ENCODE results near the gene IFFO2. TPM values are rescaled to one million over a fixed set of nuclear protein-coding genes. Genes with fewer than 3 reads are reported as not detected.

Gene IFFO2
- total and polyA plus RNA-seq, 2 donors: 5.1 to 22.6 TPM

DNA sequence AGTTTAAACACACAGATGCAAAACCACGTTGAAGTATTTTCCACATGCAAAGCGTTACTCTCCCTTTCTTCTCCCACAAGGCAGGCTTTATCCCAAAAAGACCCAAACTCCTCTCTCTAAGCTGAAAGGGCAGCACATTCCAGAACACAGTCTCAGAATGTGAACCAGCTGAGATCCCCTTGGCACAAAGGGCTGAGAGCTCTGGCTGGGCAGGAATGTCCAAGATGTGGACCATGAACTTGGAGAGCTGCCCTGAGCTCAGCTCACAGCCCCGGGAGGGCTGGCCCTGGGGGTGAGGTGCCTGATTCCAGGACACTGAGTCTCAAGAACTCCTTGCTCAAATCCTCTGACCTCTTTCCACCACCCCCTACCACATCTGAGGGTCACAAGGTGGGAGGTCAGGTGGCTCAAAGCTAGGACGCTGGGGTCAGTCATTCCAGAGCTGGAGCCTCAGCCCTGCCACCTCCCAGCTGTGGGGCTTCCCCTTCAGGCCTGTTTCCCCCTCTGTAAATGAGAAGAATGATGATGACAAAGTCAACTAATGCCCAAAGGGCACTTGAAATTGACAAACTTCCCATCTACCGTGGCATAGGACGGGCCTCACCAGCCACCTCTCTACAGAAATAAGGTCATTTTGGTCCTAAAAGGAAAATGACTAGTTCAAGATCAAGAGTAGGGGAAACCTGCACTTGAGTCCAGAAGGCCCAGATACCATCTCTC, 65.6 kb downstream of the IFFO2 start:
- no peaks in the 10 kb centered on the region for H3K27me3 ChIP-seq (ENCODE audit: control insufficient read depth in 2 of 2, insufficient read depth in 1 of 2, low read length in 1 of 2)
- H3K36me3 ChIP-seq (ENCODE audit: control insufficient read depth in 2 of 2, insufficient read depth in 2 of 2, low read length in 1 of 2): peaks cover 0 to 3% of the 10 kb centered on the region in 2 donors
- no peak for DNase-seq (ENCODE audit: low read depth in 6 of 9, low spot score in 9 of 9)
- H3K4me1 ChIP-seq (ENCODE audit: control insufficient read depth in 2 of 2, insufficient read depth in 2 of 2, low read length in 2 of 2): no peaks in the 10 kb centered on the region
- 89% methylated on average over 6 of the region's 6 CpGs for WGBS
- no peaks in the 10 kb centered on the region for H3K9me3 ChIP-seq (ENCODE audit: control insufficient read depth in 2 of 2, insufficient read depth in 1 of 2, low read length in 1 of 2)
- no peak overlapping the region for H3K4me3 ChIP-seq (ENCODE audit: low read length in 2 of 2)
- no peak overlapping the region for H3K27ac ChIP-seq (ENCODE audit: low read depth in 1 of 2, low read length in 1 of 2)

DNA sequence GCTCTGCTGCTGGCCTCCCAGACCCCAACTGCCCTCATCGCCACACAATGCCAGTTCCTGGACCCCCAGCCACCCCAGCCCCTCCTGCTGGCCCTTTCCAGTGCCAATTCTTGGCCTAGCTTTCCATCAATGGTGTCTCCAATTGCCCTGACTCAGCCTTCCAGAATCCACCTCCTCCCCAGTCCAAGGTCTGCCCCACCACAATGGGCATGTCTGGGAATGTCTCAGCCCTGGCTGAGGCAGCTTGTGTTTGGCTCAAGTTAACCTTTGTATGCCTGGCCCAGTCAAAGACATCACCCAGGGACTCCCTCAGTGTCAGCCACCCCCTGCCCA, 70.5 kb downstream of the IFFO2 start:
- H3K4me1 ChIP-seq (ENCODE audit: control insufficient read depth in 2 of 2, insufficient read depth in 2 of 2, low read length in 2 of 2): no peaks in the 10 kb centered on the region
- DNase-seq (ENCODE audit: low read depth in 6 of 9, low spot score in 9 of 9): no peak
- peaks cover 0 to 10% of the 10 kb centered on the region in 2 donors for H3K36me3 ChIP-seq (ENCODE audit: control insufficient read depth in 2 of 2, insufficient read depth in 2 of 2, low read length in 1 of 2)
- H3K4me3 ChIP-seq (ENCODE audit: low read length in 2 of 2): no peak overlapping the region
- no peak overlapping the region for H3K27ac ChIP-seq (ENCODE audit: low read depth in 1 of 2, low read length in 1 of 2)
- H3K27me3 ChIP-seq (ENCODE audit: control insufficient read depth in 2 of 2, insufficient read depth in 1 of 2, low read length in 1 of 2): no peaks in the 10 kb centered on the region
- WGBS: 97% methylated on average over 1 of the region's 1 CpG
- no peaks in the 10 kb centered on the region for H3K9me3 ChIP-seq (ENCODE audit: control insufficient read depth in 2 of 2, insufficient read depth in 1 of 2, low read length in 1 of 2)

DNA sequence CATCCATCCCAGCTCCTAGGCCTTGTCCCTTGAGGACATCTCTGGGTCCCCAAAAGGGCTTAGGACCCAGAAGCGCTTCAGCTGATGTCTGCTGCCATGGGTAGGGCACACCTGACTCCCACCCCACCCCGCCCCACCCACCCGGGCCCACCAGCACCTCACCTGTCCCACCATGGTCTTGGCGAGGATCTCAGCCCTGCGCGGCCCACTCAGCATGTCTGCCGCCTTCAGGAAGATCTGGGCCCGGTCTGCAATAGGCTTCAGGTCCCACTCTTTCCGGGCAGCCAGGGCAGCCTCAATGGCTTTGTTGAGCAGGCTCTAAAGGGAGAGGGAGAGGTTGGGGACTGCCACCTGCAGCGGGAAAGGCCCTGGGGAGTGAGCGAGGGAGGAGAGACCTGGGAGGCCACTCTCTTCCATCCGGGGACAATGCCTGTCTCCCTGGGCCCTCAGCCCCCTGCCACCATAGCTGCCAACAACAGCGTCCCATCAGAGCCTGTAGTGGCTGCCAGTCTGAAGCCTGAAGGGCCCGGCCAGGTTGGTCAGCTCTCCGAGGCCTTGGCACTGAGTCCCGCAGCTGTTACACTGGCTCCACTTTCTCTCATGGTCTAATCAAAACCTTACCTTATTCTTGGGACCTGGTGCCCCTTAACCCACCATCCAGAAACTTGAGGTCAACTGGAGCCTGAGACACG, 71.0 kb downstream of the IFFO2 start:
- Histone ChIP-seq H3K36me3 (ENCODE audit: control insufficient read depth in 2 of 2, insufficient read depth in 2 of 2, low read length in 1 of 2) (peaks cover 0 to 10% of the 10 kb centered on the region in 2 donors), H3K4me1 (ENCODE audit: control insufficient read depth in 2 of 2, insufficient read depth in 2 of 2, low read length in 2 of 2) (no peaks in the 10 kb centered on the region), H3K27me3 (ENCODE audit: control insufficient read depth in 2 of 2, insufficient read depth in 1 of 2, low read length in 1 of 2) (no peaks in the 10 kb centered on the region), H3K4me3 (ENCODE audit: low read length in 2 of 2) (no peak overlapping the region), H3K9me3 (ENCODE audit: control insufficient read depth in 2 of 2, insufficient read depth in 1 of 2, low read length in 1 of 2) (no peaks in the 10 kb centered on the region), H3K27ac (ENCODE audit: low read depth in 1 of 2, low read length in 1 of 2) (no peak overlapping the region)
- no peak for DNase-seq (ENCODE audit: low read depth in 6 of 9, low spot score in 9 of 9)
- 97% methylated on average over 17 of the region's 17 CpGs for WGBS

DNA sequence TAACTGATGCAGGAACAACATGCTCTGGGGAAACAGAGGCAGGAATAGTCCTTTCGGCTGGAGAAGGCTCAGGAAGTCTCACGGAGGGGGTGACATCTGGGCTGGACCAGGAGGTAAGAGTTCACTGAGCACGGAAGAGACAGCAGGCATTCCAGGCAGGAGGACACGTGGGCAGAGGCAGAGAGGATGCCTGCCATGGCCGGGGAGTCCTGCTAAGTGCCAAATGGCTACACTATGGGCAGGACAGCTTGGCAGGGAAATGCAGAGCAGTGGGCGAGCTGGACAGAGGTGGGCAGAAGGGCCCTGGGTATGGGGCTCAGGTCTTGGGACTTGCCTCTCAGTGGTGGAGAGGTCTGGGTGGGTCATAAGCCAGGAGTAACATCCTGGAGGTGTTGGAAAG, 71.7 kb downstream of the IFFO2 start:
- H3K36me3 ChIP-seq (ENCODE audit: control insufficient read depth in 2 of 2, insufficient read depth in 2 of 2, low read length in 1 of 2): peaks cover 0 to 10% of the 10 kb centered on the region in 2 donors
- no peak overlapping the region for H3K27ac ChIP-seq (ENCODE audit: low read depth in 1 of 2, low read length in 1 of 2)
- 96% methylated on average over 6 of the region's 6 CpGs for WGBS
- no peaks in the 10 kb centered on the region for H3K27me3 ChIP-seq (ENCODE audit: control insufficient read depth in 2 of 2, insufficient read depth in 1 of 2, low read length in 1 of 2)
- H3K4me1 ChIP-seq (ENCODE audit: control insufficient read depth in 2 of 2, insufficient read depth in 2 of 2, low read length in 2 of 2): no peaks in the 10 kb centered on the region
- no peak for DNase-seq (ENCODE audit: low read depth in 6 of 9, low spot score in 9 of 9)
- H3K4me3 ChIP-seq (ENCODE audit: low read length in 2 of 2): no peak overlapping the region
- H3K9me3 ChIP-seq (ENCODE audit: control insufficient read depth in 2 of 2, insufficient read depth in 1 of 2, low read length in 1 of 2): no peaks in the 10 kb centered on the region

DNA sequence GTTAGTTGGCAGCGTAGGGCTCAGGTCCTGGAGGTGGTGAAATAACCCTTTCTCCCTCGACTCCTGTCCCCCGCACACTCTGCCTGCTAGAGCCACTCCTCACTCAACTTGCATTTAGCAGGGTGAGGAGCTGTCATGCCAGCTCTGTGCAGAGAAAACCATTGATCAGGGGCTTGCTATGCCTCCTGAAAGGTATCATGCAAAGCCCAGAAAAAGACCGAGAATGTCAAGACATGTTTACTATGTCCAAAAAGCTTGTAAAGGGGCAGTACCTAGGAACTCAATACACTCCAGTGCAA, 72.1 kb downstream of the IFFO2 start:
- Histone ChIP-seq H3K27me3 (ENCODE audit: control insufficient read depth in 2 of 2, insufficient read depth in 1 of 2, low read length in 1 of 2) (no peaks in the 10 kb centered on the region), H3K4me1 (ENCODE audit: control insufficient read depth in 2 of 2, insufficient read depth in 2 of 2, low read length in 2 of 2) (no peaks in the 10 kb centered on the region), H3K27ac (ENCODE audit: low read depth in 1 of 2, low read length in 1 of 2) (no peak overlapping the region), H3K9me3 (ENCODE audit: control insufficient read depth in 2 of 2, insufficient read depth in 1 of 2, low read length in 1 of 2) (no peaks in the 10 kb centered on the region), H3K4me3 (ENCODE audit: low read length in 2 of 2) (no peak overlapping the region), H3K36me3 (ENCODE audit: control insufficient read depth in 2 of 2, insufficient read depth in 2 of 2, low read length in 1 of 2) (peaks cover 0 to 10% of the 10 kb centered on the region in 2 donors)
- 81% methylated on average over 4 of the region's 4 CpGs for WGBS
- DNase-seq (ENCODE audit: low read depth in 6 of 9, low spot score in 9 of 9): no peak

DNA sequence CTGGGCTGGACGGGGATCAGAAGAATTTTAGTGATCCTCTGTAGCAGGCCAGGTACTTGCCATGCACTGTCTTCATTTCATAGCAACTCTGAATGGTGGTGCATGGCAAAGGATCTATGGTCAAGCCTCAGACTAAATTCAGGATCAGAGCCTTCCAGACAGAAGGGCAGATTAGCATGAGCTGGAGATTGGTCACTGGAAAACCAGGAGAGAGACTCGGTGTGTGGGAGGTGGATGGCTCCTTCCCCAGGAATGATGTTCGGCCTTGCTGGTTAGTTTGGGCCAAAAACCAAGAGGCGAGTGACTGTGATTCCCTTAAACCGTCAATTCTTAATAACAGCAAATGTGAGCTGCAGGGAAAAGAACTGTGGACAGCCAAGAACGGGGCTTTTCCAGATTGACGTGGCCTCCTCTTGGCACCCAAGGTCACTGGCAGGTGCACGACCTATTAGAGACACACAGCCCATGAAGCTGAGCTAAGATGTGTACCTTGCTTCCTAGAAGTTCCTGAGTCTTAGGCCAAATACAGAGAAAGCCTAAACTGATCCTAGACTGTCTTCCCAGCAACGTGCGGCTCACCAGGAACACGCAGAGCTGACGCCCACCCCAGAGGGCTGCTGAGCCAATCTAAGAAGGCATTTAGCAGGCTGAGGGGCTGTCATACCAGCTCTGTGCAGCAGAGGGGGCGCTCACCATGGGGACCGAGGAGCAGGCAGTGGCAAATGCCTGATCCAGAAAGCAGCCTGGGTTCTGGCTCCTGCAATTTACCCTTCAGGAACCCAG, 72.6 kb downstream of the IFFO2 start:
- Histone ChIP-seq H3K4me3 (ENCODE audit: low read length in 2 of 2) (no peak overlapping the region), H3K4me1 (ENCODE audit: control insufficient read depth in 2 of 2, insufficient read depth in 2 of 2, low read length in 2 of 2) (no peaks in the 10 kb centered on the region), H3K27me3 (ENCODE audit: control insufficient read depth in 2 of 2, insufficient read depth in 1 of 2, low read length in 1 of 2) (no peaks in the 10 kb centered on the region), H3K36me3 (ENCODE audit: control insufficient read depth in 2 of 2, insufficient read depth in 2 of 2, low read length in 1 of 2) (peaks cover 0 to 10% of the 10 kb centered on the region in 2 donors), H3K9me3 (ENCODE audit: control insufficient read depth in 2 of 2, insufficient read depth in 1 of 2, low read length in 1 of 2) (no peaks in the 10 kb centered on the region), H3K27ac (ENCODE audit: low read depth in 1 of 2, low read length in 1 of 2) (no peak overlapping the region)
- peak in 5 of 9 donors; percentile 36 to 77 (median 60) for DNase-seq (ENCODE audit: low read depth in 6 of 9, low spot score in 9 of 9)
- 73% methylated on average over 14 of the region's 14 CpGs for WGBS

DNA sequence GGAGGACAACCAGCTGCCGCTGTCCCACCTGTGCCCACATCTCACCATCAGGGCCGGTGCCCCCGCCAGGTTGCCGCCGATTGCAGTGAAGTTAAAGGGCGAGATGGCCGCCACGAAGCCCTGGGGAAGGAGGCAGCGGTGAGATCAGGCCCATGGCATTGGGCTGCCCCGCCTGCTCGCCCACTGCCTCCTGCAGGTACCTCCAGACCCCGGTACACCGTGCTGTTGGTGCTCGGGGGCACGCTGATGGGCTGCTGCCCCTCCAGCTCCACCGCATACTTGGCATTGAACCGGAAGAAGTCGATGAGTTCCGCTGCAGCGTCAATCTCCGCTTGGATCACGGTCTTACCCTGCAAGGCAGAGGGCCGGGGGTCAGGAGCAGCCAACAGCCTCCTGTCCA, 73.4 kb downstream of the IFFO2 start:
- Histone ChIP-seq H3K4me3 (ENCODE audit: low read length in 2 of 2) (no peak overlapping the region), H3K27ac (ENCODE audit: low read depth in 1 of 2, low read length in 1 of 2) (no peak overlapping the region), H3K9me3 (ENCODE audit: control insufficient read depth in 2 of 2, insufficient read depth in 1 of 2, low read length in 1 of 2) (no peaks in the 10 kb centered on the region), H3K36me3 (ENCODE audit: control insufficient read depth in 2 of 2, insufficient read depth in 2 of 2, low read length in 1 of 2) (peaks cover 0 to 10% of the 10 kb centered on the region in 2 donors), H3K27me3 (ENCODE audit: control insufficient read depth in 2 of 2, insufficient read depth in 1 of 2, low read length in 1 of 2) (no peaks in the 10 kb centered on the region), H3K4me1 (ENCODE audit: control insufficient read depth in 2 of 2, insufficient read depth in 2 of 2, low read length in 2 of 2) (no peaks in the 10 kb centered on the region)
- WGBS: 98% methylated on average over 23 of the region's 23 CpGs
- DNase-seq (ENCODE audit: low read depth in 6 of 9, low spot score in 9 of 9): no peak

DNA sequence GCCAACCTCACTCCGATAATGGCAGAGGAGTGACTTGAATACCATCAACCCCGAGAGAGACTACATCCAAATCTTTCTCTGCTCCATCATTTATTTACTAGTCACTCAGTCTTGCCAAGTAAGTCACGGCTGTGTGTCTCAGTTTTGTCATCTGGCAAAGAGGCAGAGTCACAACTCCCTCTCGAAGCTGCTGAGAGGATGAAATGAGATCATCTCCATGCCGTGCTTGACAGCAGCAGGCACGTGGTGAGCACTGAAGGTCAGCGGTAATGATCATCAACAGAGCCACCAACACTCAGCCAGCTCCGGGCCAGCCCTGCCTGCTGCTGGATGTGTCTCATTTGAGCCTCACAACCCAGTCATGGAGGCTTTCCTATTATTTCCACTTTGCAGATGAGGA, 74.0 kb downstream of the IFFO2 start:
- Histone ChIP-seq H3K27me3 (ENCODE audit: control insufficient read depth in 2 of 2, insufficient read depth in 1 of 2, low read length in 1 of 2) (no peaks in the 10 kb centered on the region), H3K9me3 (ENCODE audit: control insufficient read depth in 2 of 2, insufficient read depth in 1 of 2, low read length in 1 of 2) (no peaks in the 10 kb centered on the region), H3K27ac (ENCODE audit: low read depth in 1 of 2, low read length in 1 of 2) (no peak overlapping the region), H3K36me3 (ENCODE audit: control insufficient read depth in 2 of 2, insufficient read depth in 2 of 2, low read length in 1 of 2) (peaks cover 0 to 7% of the 10 kb centered on the region in 2 donors), H3K4me3 (ENCODE audit: low read length in 2 of 2) (no peak overlapping the region), H3K4me1 (ENCODE audit: control insufficient read depth in 2 of 2, insufficient read depth in 2 of 2, low read length in 2 of 2) (no peaks in the 10 kb centered on the region)
- WGBS: 92% methylated on average over 8 of the region's 8 CpGs
- no peak for DNase-seq (ENCODE audit: low read depth in 6 of 9, low spot score in 9 of 9)

Data from thymus (tissue), 11 donors.